SK-N-SH treated with all-trans-retinoic acid at 6 μM for 48 hours (cell line): ENCODE results near the gene SLC7A9.

Source experiments
- ESRRG ChIP-seq: fragments of 250-450 bp; sonication (Bioruptor Pico); IDR thresholded peaks from 2 replicates; pipeline ENCODE4 v1.6.1; 2021; ENCODE audit warnings: mild to moderate bottlenecking
- PATZ1 ChIP-seq: fragments of 250-450 bp; sonication (Bioruptor Pico); IDR thresholded peaks from 2 replicates; pipeline ENCODE4 v1.8.0; 2020; ENCODE audit warnings: mild to moderate bottlenecking, moderate library complexity, borderline replicate concordance
- ZNF565 ChIP-seq: fragments of 450-650 bp; formaldehyde crosslinking; conservative IDR thresholded peaks from 2 replicates; pipeline ENCODE4 v1.5.0; 2020; ENCODE audit warnings: low read depth, mild to moderate bottlenecking, moderate library complexity

GRCh38 chr19:32901504-32902161, 32.1 kb upstream of the SLC7A9 start:
- TF ChIP-seq ZNF565 (CRISPR knock-in tag) (no peak), PATZ1 (CRISPR knock-in tag) (no peak), ESRRG (CRISPR knock-in tag) (no peak)
